K562 (cell line): ENCODE measurements around the gene ANKRD6. TPM values are rescaled to one million over a fixed set of nuclear protein-coding genes. Genes with fewer than 3 reads are reported as not detected.

Experiments
- ATAC-seq: fragments of 200-7000 bp; cut with Tn5 transposase; 3 replicates; pipeline ENCODE4 v1.9.1; 2020; ENCODE audit warnings: moderate library complexity
- BruUV-seq: library from RNA; stranded (reverse); fragments of 400-500 nt; replicated peaks from 2 replicates; lab custom pipeline; 2021; lab: Mats Ljungman, UMichigan
- CTCF ChIA-PET: fragments of 300-600 bp; formaldehyde crosslinking; extraction: SDS; loops from one replicate; lab custom pipeline; 2021; ENCODE audit warnings: low intra/inter-chr PET ratio; lab: Yijun Ruan, JAX
- POLR2A ChIA-PET: fragments of 300-600, 350-650 bp; sonication (Branson Sonifier 250); formaldehyde crosslinking; extraction: SDS; loops from one replicate; lab custom pipeline; 2021; ENCODE audit warnings: antibody characterized with exemption, inconsistent platforms; lab: Yijun Ruan, JAX
- DNase-seq, 4 experiments: peaks; one replicate each; pipeline versions ENCODE4 v3.0.0 to v3.0.0-alpha.2; 2011 to 2018; ENCODE audit warnings: low spot score in 3 of 4, mixed read lengths in 3 of 4; ENCODE audit errors: extremely low read depth in 1 of 4
- FAIRE-seq: peaks from 2 replicates; lab custom pipeline; 2011; peaks lifted over from hg19 to GRCh38; lab: Jason Lieb, UNC
- H2AFZ ChIP-seq: 2 replicates; pipeline ENCODE4 v1.6.0; 2011; ENCODE audit warnings: low read depth, low read length, control low read depth, inconsistent platforms
- H3K27ac ChIP-seq: fragments of 200-600 bp; 3 replicates; pipeline ENCODE4 v1.8.0; 2011; ENCODE audit warnings: low read depth, mild to moderate bottlenecking, control low read depth, inconsistent platforms, low read length, moderate library complexity, mixed read lengths; ENCODE audit errors: extremely low read depth
- H3K27me3 ChIP-seq, 2 experiments: fragments of 300-600 bp in 1 of 2; 2 replicates in 1 of 2; 3 replicates in 1 of 2; pipeline versions ENCODE4 v1.6.0 to v1.8.0; 2011; ENCODE audit warnings: inconsistent platforms in 2 of 2, low read length in 2 of 2, mild to moderate bottlenecking in 1 of 2, mixed read lengths in 1 of 2, moderate library complexity in 1 of 2; ENCODE audit not compliant: control insufficient read depth in 2 of 2, insufficient read depth in 2 of 2
- H3K36me3 ChIP-seq: fragments of 300-600 bp; 3 replicates; pipeline ENCODE4 v1.8.0; 2011; ENCODE audit warnings: mild to moderate bottlenecking, low read length, inconsistent platforms; ENCODE audit not compliant: control insufficient read depth, insufficient read depth
- H3K4me1 ChIP-seq, 2 experiments: fragments of 200-600 bp in 1 of 2; replicated peaks in 1 of 2; 2 replicates in 1 of 2; 3 replicates in 1 of 2; pipeline versions ENCODE4 v1.5.1 to v1.8.0; 2011; ENCODE audit warnings: inconsistent platforms in 2 of 2, low read length in 2 of 2, mild to moderate bottlenecking in 1 of 2, mixed read lengths in 1 of 2, moderate library complexity in 1 of 2; ENCODE audit not compliant: control insufficient read depth in 2 of 2, insufficient read depth in 2 of 2
- H3K4me2 ChIP-seq: 2 replicates; pipeline ENCODE4 v1.6.1; 2011; ENCODE audit warnings: low read length, control low read depth, inconsistent platforms, mixed read lengths; ENCODE audit not compliant: insufficient read depth
- H3K4me3 ChIP-seq: fragments of 200-600 bp; sonication (generic), shearing (Covaris generic); 2 replicates; pipeline ENCODE4 v1.5.1; 2016; ENCODE audit warnings: control low read depth, inconsistent platforms
- H3K79me2 ChIP-seq: fragments of 200-600 bp; 3 replicates; pipeline ENCODE4 v1.8.0; 2011; ENCODE audit warnings: low read length, inconsistent platforms; ENCODE audit not compliant: control insufficient read depth, insufficient read depth
- H3K9ac ChIP-seq, 2 experiments: 2 replicates each; pipeline versions ENCODE4 v1.6.0 to v1.6.1; 2011; ENCODE audit warnings: low read depth in 2 of 2, low read length in 2 of 2, control low read depth in 1 of 2, inconsistent platforms in 1 of 2, mild to moderate bottlenecking in 1 of 2, mixed read lengths in 1 of 2; ENCODE audit not compliant: insufficient read depth in 1 of 2
- H3K9me1 ChIP-seq: one replicate; pipeline ENCODE4 v1.6.0; 2011; ENCODE audit warnings: inconsistent platforms, mild to moderate bottlenecking, low read length, moderate library complexity; ENCODE audit not compliant: control insufficient read depth, insufficient read depth
- H3K9me3 ChIP-seq: replicated peaks from 2 replicates; pipeline ENCODE4 v1.5.1; 2011; ENCODE audit warnings: low read depth, low read length, inconsistent platforms; ENCODE audit not compliant: control insufficient read depth, insufficient read depth
- H4K20me1 ChIP-seq: replicated peaks from 2 replicates; pipeline ENCODE4 v1.6.1; 2011; ENCODE audit warnings: low read length, inconsistent platforms, mixed read lengths; ENCODE audit not compliant: control insufficient read depth, insufficient read depth
- ADNP ChIP-seq: fragments of 200-800 bp; sonication (Bioruptor generic); IDR thresholded peaks from 2 replicates; pipeline ENCODE4 v1.6.1; 2016; ENCODE audit warnings: missing genetic modification characterization, missing compliant biosample characterization
- HNRNPH1 ChIP-seq: fragments of 200-400 bp; formaldehyde crosslinking; optimal IDR thresholded peaks from 2 replicates; pipeline ENCODE3; 2017; ENCODE audit warnings: low read depth, mild to moderate bottlenecking, low read length, moderate library complexity
- NFIC ChIP-seq: fragments of 450-650 bp; IDR thresholded peaks from 2 replicates; pipeline ENCODE4 v1.6.1; 2017; ENCODE audit warnings: mild to moderate bottlenecking, inconsistent platforms
- RB1 ChIP-seq: fragments of 450-650 bp; IDR thresholded peaks from 2 replicates; pipeline ENCODE4 v1.6.1; 2017; ENCODE audit warnings: low read depth, mild to moderate bottlenecking
- SMAD3 ChIP-seq: fragments of 450-650 bp; formaldehyde crosslinking; conservative IDR thresholded peaks from 2 replicates; pipeline ENCODE4 v1.4.0; 2020; ENCODE audit warnings: mild to moderate bottlenecking
- in situ Hi-C: fragments of 300-500 bp; cut with MboI; formaldehyde crosslinking; loops from 4 replicates; pipeline ENCODE4 v1.15.0; 2018; ENCODE audit warnings: inconsistent platforms, mixed read lengths
- intact Hi-C: fragments of 100-400 bp; cut with micrococcal nuclease; formaldehyde crosslinking; loops from 2 replicates; pipeline ENCODE4 v1.14.2; 2022
- polyA plus RNA-seq, 8 experiments: library from polyadenylated mRNA; depleted of rRNA in 4 of 8; stranded (reverse) in 5 of 8; unstranded in 3 of 8; fragments of >200 nt; fragmentation: Nextera tagmentation in 2 of 8; fragmentation: Illumina TruSeq in 1 of 8; extraction: Ambion mirVana in 2 of 8; extraction: Trizol in 1 of 8; gene quantifications; 2 replicates each; pipeline versions ENCODE4 v1.2.1 to v1.2.3, GENCODE V29; 2011 to 2014; ENCODE audit warnings: inconsistent platforms in 1 of 8, missing spikeins in 1 of 8
- total RNA-seq, 7 experiments: library from RNA; depleted of rRNA in 6 of 7; stranded (reverse); fragments of >200 nt in 6 of 7; fragmentation: Illumina TruSeq in 2 of 7; extraction: Trizol in 2 of 7; gene quantifications; 2 replicates each; pipeline versions ENCODE4 v1.2.1 to v1.2.3, GENCODE V29; 2011 to 2021; ENCODE audit warnings: low replicate concordance in 1 of 7
- TF ChIP-seq, protein P1 (sequence below): sonication (generic); IDR thresholded peaks from 2 replicates; pipeline ENCODE4 v1.6.1; 2016
- TF ChIP-seq, protein P2 (sequence below): sonication (generic); formaldehyde crosslinking; IDR thresholded peaks from 2 replicates; pipeline ENCODE4 v1.8.1; 2023; ENCODE audit warnings: mild to moderate bottlenecking, missing genetic modification reagents, moderate library complexity
- TF ChIP-seq, protein P3 (sequence below): fragments of 250-450 bp; sonication (Bioruptor Pico); IDR thresholded peaks from 2 replicates; pipeline ENCODE4 v1.8.0; 2022; ENCODE audit warnings: moderate library complexity, mild to moderate bottlenecking, inconsistent platforms
- TF ChIP-seq, protein P4 (sequence below): fragments of 450-650 bp; IDR thresholded peaks from 2 replicates; pipeline ENCODE4 v1.7.1; 2018; ENCODE audit warnings: mild to moderate bottlenecking, low read depth; ENCODE audit not compliant: partially characterized antibody

The ANKRD6 gene
- total and polyA plus RNA-seq, 9 of the 15 experiments (the other 6 are each of a cell fraction or from before 2014, with no cell fraction given): 0.04 to 0.22 (median 0.08) TPM; not detected in 4

DNA sequence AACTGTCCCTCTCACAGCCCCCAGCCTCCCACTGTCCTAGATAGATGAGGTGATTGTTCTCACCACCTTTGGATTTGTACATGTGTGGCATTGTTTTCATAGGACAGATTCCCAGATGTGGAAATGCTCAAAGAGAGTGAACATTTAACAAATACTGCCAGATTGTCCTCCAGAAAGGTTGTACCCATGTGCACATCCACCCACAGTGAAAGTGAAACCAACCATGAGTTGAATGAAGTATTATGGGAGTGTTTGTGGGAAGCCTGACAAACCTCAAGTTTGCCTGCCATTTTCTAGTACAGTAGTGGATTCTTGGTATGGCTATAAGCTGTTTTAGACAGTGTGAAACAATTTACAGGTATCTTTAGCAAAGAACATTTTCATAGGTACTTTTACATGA is 42.7 kb downstream of the ANKRD6 start:
- no TSS peak for BruUV-seq
- intact Hi-C loops (no loop called here), in situ Hi-C loops (no loop called here)
- Histone ChIP-seq H4K20me1 (no peaks in the 10 kb centered on the region), H3K27me3 (peaks cover 7 to 11% of the 10 kb centered on the region in 2 experiments; a peak in 4 of 5 replicates), H3K36me3 (no peaks in the 10 kb centered on the region), H3K27ac (no peak overlapping the region), H3K4me3 (no peak overlapping the region), H3K9ac (no peak overlapping the region), H2AFZ (peak overlapping the region; percentile 13; the same call in 1 of the 2 replicates), H3K9me3 (no peaks in the 10 kb centered on the region), H3K4me1 (no peaks in the 10 kb centered on the region; a peak in 1 of 5 replicates), H3K4me2 (no peak overlapping the region), H3K79me2 (no peaks in the 10 kb centered on the region), H3K9me1 (no peaks in the 10 kb centered on the region)
- FAIRE-seq (no peak), ATAC-seq (peak; percentile 51; the same call in 2 of the 3 replicates), DNase-seq (no peak)
- POLR2A ChIA-PET: no interaction called here
- TF ChIP-seq, protein P1, sequence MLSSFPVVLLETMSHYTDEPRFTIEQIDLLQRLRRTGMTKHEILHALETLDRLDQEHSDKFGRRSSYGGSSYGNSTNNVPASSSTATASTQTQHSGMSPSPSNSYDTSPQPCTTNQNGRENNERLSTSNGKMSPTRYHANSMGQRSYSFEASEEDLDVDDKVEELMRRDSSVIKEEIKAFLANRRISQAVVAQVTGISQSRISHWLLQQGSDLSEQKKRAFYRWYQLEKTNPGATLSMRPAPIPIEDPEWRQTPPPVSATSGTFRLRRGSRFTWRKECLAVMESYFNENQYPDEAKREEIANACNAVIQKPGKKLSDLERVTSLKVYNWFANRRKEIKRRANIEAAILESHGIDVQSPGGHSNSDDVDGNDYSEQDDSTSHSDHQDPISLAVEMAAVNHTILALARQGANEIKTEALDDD: no peak
- no peak for TF ChIP-seq RB1
- TF ChIP-seq, protein P2, sequence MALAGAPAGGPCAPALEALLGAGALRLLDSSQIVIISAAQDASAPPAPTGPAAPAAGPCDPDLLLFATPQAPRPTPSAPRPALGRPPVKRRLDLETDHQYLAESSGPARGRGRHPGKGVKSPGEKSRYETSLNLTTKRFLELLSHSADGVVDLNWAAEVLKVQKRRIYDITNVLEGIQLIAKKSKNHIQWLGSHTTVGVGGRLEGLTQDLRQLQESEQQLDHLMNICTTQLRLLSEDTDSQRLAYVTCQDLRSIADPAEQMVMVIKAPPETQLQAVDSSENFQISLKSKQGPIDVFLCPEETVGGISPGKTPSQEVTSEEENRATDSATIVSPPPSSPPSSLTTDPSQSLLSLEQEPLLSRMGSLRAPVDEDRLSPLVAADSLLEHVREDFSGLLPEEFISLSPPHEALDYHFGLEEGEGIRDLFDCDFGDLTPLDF (CRISPR knock-in tag): no peak
- TF ChIP-seq HNRNPH1: no peak
- 0 out of 2 replicates have a peak, but pooled peaks have one; percentile 5 for TF ChIP-seq ADNP (tag)
- TF ChIP-seq, protein P3, sequence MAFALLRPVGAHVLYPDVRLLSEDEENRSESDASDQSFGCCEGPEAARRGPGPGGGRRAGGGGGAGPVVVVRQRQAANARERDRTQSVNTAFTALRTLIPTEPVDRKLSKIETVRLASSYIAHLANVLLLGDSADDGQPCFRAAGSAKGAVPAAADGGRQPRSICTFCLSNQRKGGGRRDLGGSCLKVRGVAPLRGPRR (CRISPR knock-in tag): no peak
- no peak for TF ChIP-seq SMAD3
- TF ChIP-seq, protein P4, sequence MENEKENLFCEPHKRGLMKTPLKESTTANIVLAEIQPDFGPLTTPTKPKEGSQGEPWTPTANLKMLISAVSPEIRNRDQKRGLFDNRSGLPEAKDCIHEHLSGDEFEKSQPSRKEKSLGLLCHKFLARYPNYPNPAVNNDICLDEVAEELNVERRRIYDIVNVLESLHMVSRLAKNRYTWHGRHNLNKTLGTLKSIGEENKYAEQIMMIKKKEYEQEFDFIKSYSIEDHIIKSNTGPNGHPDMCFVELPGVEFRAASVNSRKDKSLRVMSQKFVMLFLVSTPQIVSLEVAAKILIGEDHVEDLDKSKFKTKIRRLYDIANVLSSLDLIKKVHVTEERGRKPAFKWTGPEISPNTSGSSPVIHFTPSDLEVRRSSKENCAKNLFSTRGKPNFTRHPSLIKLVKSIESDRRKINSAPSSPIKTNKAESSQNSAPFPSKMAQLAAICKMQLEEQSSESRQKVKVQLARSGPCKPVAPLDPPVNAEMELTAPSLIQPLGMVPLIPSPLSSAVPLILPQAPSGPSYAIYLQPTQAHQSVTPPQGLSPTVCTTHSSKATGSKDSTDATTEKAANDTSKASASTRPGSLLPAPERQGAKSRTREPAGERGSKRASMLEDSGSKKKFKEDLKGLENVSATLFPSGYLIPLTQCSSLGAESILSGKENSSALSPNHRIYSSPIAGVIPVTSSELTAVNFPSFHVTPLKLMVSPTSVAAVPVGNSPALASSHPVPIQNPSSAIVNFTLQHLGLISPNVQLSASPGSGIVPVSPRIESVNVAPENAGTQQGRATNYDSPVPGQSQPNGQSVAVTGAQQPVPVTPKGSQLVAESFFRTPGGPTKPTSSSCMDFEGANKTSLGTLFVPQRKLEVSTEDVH: no peak
- TF ChIP-seq NFIC: 0 out of 2 replicates have a peak, but pooled peaks have one; percentile 0
- CTCF ChIA-PET: no interaction called here
